G401 (cell line): ENCODE data around the gene SYTL4. TPM values are rescaled to one million over a fixed set of nuclear protein-coding genes. Genes with fewer than 3 reads are reported as not detected.
"Not testable (repeated sequence)": the region's sequence is repeated elsewhere in the genome, so short reads cannot be mapped to it uniquely, and the experiment has no call there.

Experiments used
- DNase-seq: peaks from one replicate; pipeline ENCODE4 v3.0.0-alpha.2; 2015; ENCODE audit warnings: low spot score
- in situ Hi-C: cut with HindIII; loops from 2 replicates; pipeline ENCODE4 v1.10.0; 2016; ENCODE audit warnings: low sequenced_read_pairs, mixed read lengths
- total RNA-seq: library from RNA; depleted of rRNA; stranded (reverse); fragments of >200 nt; shearing (Covaris generic); gene quantifications from 2 replicates; pipeline ENCODE4 v1.2.3, GENCODE V29; 2014; rRNA removed

The SYTL4 gene
- total RNA-seq, result 0.37 and 0.86 TPM in 2 replicates

GRCh38 chrX:100731441-100732281 is at the start of gene SYTL4:
TSS of gene SYTL4 (minus strand) at chrX:100732121. CDS start at chrX:100702037, 30,084 bp downstream.
- DNase-seq, result no peak
- in situ Hi-C loops, result no loop called here

- in situ Hi-C loops, DNase-seq: not testable (repeated sequence)
Measured at GRCh38 chrX:100769439-100769838, 37.5 kb upstream of the SYTL4 start.

- DNase-seq, result peak; percentile 16
- in situ Hi-C loops, result no loop called here
Measured at GRCh38 chrX:100768679-100769338, 36.9 kb upstream of the SYTL4 start.

- no peak for DNase-seq
- in situ Hi-C loops, result no loop called here
Measured at GRCh38 chrX:100750883-100751282, 19.0 kb upstream of the SYTL4 start.

- DNase-seq, result no peak
- in situ Hi-C loops, result no loop called here
Measured at GRCh38 chrX:100748108-100748507, 16.2 kb upstream of the SYTL4 start.

- in situ Hi-C loops, result no loop called here
- DNase-seq, result no peak
Measured at GRCh38 chrX:100747703-100748102, 15.8 kb upstream of the SYTL4 start.

GRCh38 chrX:100747090-100747489 is 15.2 kb upstream of the SYTL4 start:
- DNase-seq, result no peak
- in situ Hi-C loops, result no loop called here

GRCh38 chrX:100745806-100746537 is 14.1 kb upstream of the SYTL4 start:
- in situ Hi-C loops, result no loop called here
- DNase-seq, result peak; percentile 0

GRCh38 chrX:100745205-100745604 is 13.3 kb upstream of the SYTL4 start:
- in situ Hi-C loops, result no loop called here
- no peak for DNase-seq

GRCh38 chrX:100743009-100743607 is 11.2 kb upstream of the SYTL4 start:
- no peak for DNase-seq
- in situ Hi-C loops, result no loop called here

- DNase-seq, in situ Hi-C loops: not testable (repeated sequence)
Measured at GRCh38 chrX:100724006-100724405, 7.9 kb downstream of the SYTL4 start.

GRCh38 chrX:100721328-100721727 is 10.6 kb downstream of the SYTL4 start:
- DNase-seq, result no peak
- in situ Hi-C loops, result no loop called here

GRCh38 chrX:100720301-100720700 is 11.6 kb downstream of the SYTL4 start:
- DNase-seq, result no peak
- in situ Hi-C loops, result no loop called here

GRCh38 chrX:100719139-100719538 is 12.8 kb downstream of the SYTL4 start:
- DNase-seq, result no peak
- in situ Hi-C loops, result no loop called here

- no peak for DNase-seq
- in situ Hi-C loops, result no loop called here
Measured at GRCh38 chrX:100717363-100717762, 14.6 kb downstream of the SYTL4 start.

GRCh38 chrX:100710816-100711215 is 21.1 kb downstream of the SYTL4 start:
- DNase-seq, result no peak
- in situ Hi-C loops, result no loop called here

GRCh38 chrX:100704581-100705203 is 27.2 kb downstream of the SYTL4 start:
- DNase-seq, result no peak
- in situ Hi-C loops, result no loop called here

- in situ Hi-C loops, result no loop called here
- no peak for DNase-seq
Measured at GRCh38 chrX:100700809-100701208, 31.1 kb downstream of the SYTL4 start.

GRCh38 chrX:100698551-100698950 is 33.4 kb downstream of the SYTL4 start:
- in situ Hi-C loops, result no loop called here
- no peak for DNase-seq
